Measurements from ENCODE around the gene ACVR1C.

ACVR1C gene

GRCh38 chr2:157628477-157629415, at the start of gene ACVR1C:
Gene ACVR1C, minus strand, starts transcription at chr2:157628864. Its CDS starts 220 bp downstream, at chr2:157628644.
- peak; percentile 71 for DNase-seq

GRCh38 chr2:157677941-157678340, 49.3 kb upstream of the ACVR1C start:
- DNase-seq = no peak

GRCh38 chr2:157672129-157672528, 43.5 kb upstream of the ACVR1C start:
- no peak for DNase-seq

DNA sequence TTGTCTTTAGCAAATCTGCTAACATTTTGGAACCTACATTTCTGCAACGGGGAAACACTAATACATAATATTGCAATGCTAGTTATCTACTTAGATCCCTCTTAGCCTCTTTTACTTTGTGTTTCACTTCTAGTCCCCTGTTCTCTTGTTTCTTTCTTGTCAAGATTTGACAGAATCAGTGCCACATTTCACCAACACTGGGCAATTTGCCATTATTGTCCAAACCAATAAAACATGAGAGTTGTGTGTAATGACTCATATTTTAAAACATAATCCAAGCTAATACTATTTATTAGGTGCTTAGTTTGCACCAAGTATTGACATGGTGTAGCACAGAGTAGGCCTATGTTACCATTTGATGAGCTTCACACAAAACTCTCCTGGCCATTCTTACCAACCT, 33.7 kb upstream of the ACVR1C start:
- DNase-seq = no peak

- no peak for DNase-seq
Observed at GRCh38 chr2:157661776-157662175, 33.1 kb upstream of the ACVR1C start.

- no peak for DNase-seq
Observed at GRCh38 chr2:157657858-157658257, 29.2 kb upstream of the ACVR1C start.

- DNase-seq = no peak
Observed at GRCh38 chr2:157657101-157657500, 28.4 kb upstream of the ACVR1C start.

DNA sequence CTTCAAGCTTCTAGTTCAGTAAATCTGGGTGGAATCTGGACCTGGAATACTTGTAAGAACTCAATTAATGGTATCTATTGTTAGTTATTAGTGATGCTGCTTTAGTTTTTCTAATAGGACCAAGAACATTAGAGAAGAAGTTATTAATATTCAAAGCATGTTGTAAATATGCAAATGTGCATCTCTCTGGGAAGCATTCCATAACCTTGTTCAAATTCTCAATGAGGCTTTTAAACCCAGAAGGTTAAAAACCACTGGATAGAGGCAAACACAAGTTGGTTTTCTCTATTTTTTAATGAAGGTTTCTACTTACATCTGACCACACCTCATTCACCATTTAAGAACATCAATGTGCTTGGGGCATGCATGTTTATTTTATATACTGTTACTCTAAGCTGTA, 16.1 kb upstream of the ACVR1C start:
- no peak for DNase-seq

- no peak for DNase-seq
Observed at GRCh38 chr2:157631861-157632260, 3.2 kb upstream of the ACVR1C start.

GRCh38 chr2:157627594-157628476, 829 bp downstream of the ACVR1C start:
- DNase-seq = peak; percentile 67

DNA sequence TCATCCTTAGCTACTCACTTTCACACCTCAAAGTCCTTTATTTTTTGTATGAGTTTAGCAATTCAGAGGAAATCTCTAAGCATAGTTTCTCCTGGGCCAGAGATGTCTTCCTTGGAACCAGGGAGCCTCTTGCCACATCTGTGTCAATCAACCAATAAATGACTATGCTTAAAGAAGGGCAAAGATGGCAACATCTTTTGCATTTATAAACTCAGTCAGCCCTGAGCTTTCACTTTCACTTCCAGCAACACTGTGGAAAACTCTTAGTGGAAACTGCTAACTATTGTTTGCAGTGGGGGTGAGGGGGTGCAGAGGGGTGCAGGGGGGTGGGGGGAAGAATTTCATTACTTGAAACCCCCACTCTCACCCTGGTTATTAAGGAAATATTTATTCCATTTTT, 3.4 kb downstream of the ACVR1C start:
- no peak for DNase-seq

GRCh38 chr2:157620956-157621355, 7.7 kb downstream of the ACVR1C start:
- no peak for DNase-seq

- DNase-seq = no peak
Observed at GRCh38 chr2:157611726-157612125, 16.9 kb downstream of the ACVR1C start.

GRCh38 chr2:157611110-157611509, 17.6 kb downstream of the ACVR1C start:
- no peak for DNase-seq

GRCh38 chr2:157606534-157606933, 22.1 kb downstream of the ACVR1C start:
- no peak for DNase-seq

- no peak for DNase-seq
Observed at GRCh38 chr2:157603198-157603597, 25.5 kb downstream of the ACVR1C start.

- DNase-seq = no peak
Observed at GRCh38 chr2:157601807-157602206, 26.9 kb downstream of the ACVR1C start.

DNA sequence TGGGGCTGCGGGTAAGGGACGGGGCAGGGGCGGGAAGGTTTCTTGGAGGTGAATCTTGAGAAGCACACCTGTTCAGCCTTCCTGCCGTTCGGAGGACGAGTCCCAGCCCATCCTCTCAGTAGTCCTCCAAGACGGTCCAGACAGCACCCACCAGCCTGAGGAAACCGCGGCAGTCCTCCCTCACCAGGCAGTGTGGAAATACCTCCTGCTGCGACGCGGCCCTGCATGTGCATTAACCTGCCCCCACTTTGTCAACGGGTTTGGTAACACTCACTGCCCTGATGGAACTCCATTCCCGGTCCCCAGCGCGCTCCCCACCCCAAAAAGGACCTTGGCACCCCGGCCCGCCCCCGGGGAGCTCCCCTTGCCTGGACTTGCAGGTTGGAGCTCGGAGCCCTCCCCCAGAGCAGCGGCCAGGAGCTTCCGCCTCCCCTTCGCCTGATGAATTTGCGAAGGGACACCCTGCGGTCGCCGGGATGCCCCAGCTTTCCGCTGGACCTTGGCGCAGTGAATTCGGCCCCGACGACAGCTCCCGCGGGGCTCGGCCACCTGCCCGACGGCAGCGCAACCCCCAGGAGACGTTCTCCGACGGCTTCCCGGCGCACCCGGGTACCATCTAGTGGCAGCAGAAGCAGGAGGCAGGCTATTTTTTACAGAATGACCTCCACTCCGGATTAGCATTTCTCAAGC, 31.5 kb downstream of the ACVR1C start:
- DNase-seq = peak; percentile 77

- no peak for DNase-seq
Observed at GRCh38 chr2:157593411-157593810, 35.3 kb downstream of the ACVR1C start.

DNA sequence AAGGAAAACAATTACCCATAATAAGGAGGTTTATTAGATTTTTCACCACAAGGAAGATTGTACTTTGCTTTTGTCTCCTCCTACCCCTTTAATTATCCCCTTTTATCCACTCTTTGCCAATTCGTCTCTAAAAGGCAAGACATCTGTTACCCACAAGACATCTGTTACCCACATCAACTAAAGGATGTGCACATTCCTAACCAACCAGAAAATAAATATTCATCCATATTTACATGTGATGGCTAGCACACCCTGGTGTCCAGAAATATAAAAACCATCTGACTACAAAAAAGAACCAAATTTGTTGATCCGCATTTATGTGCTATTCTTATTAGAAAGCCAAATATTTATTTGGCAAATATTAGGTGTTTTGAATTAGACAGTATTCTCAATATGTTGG, 35.7 kb downstream of the ACVR1C start:
- no peak for DNase-seq

- no peak for DNase-seq
Observed at GRCh38 chr2:157592374-157592773, 36.3 kb downstream of the ACVR1C start.

DNA sequence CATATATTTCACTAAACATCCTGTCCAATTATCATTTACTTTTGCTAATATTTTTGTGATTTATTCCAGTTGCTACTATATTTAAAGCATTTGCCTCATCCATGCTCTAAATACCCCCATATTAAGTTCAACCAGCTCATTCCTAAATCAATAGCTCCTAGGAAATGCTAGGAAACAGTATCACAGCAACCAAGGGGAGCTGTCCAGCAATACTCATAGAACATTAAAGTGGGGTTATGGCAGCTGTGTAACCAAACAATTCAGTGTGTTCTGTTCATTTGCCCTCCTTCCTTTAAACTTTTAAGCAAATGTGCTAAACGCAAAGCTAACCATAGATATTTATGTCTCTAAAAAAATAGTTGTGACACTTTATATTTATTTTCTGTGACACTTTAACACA, 41.1 kb downstream of the ACVR1C start:
- DNase-seq = no peak

- DNase-seq = no peak
Observed at GRCh38 chr2:157574165-157574564, 54.5 kb downstream of the ACVR1C start.

All from stimulated activated CD4-positive, alpha-beta T cell treated with anti-CD3 and anti-CD28 coated beads, Interleukin-15, amount 100 ng/mL, for 24 hours (primary cell).